Activated effector memory CD4-positive, alpha-beta T cell treated with Interleukin-2 at 50 U/mL for 16 hours (primary cell): ENCODE data around the gene PDSS2.

ENCODE experiments used
- DNase-seq: peaks from one replicate; pipeline ENCODE4 v3.0.0-alpha.2; 2020

Gene PDSS2

DNA sequence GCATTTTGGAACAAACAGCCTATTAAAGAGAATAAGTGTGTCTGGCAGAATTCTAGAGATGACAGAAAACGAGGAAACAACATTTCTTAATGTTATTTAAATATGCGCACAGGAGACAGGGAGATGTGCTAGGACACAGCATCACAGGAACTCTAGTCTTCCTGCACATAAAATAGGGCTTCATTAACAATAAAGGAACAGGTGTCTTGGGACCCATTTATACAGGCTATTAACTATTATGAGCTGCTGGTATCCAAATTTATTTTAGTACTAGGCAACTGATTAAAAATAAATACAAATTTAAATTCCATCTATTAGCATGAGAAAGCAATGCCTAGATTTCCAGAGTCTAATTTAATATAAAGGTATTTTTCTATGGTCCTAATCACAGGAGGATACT, 102.3 kb downstream of the PDSS2 start:
- no peak for DNase-seq

DNA sequence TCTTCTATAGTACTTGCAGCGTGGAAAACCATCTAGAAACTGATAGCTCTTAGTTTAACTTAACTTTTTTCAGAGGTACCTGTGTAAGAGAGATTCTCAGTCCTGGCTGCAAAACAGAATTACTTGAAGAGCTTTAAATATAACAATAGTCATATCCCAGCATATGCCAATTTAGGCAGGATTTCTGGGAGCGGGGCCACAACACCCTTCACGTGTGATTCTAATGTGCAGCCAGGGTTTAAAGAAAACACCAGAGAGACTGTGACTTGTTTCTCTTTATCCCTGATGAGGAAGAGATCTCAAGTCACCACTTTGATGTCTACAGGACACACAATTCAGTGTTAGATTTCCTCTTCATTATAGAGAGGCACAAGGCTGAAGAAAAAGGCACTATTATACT, 103.7 kb downstream of the PDSS2 start:
- DNase-seq: no peak

DNA sequence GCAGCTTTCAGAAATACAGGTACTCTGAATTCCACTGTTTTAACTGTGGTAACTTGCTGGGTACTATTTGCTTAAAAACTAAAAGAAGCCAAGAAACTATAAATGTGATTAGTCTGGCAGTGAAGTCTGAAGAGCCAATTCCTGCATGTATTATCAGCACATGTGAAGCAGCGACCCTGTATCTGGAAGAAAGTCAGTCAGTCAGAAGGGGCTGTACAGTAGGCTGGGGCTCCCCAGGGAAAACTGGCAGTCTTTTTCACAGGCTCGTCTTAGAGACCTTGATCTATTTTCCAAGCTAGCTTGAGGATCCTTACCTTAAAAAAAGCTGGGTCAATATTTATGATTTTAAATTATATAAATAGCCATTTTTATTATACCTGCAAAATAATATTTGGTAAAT, 104.9 kb downstream of the PDSS2 start:
- no peak for DNase-seq

DNA sequence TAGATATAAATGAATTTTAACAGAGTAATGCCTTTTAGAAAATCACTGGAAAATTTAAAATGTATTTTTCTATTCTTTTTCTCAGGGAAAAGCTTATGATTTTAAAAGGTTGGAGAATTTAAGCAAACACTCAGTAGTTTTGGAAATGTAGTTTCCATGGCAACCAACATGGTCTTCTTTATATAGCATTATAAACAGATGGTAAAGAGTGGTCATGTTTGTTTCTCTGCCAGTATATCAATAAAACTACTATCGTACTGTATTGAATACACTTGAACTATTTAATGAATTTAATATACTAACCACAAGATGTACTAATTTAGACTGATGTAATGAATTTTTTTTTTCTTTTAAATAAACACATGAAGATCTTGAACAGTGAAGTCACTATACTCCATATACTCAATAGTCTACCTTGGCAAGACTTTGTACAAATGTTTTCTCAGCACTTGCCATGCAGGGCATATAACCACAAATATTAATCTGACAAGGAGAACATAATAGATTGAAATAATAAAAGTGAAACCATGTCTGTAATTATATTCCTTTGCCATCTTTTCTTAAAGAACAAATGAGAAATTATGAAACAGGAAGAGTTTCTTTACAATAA, 105.5 kb downstream of the PDSS2 start:
- DNase-seq: no peak

DNA sequence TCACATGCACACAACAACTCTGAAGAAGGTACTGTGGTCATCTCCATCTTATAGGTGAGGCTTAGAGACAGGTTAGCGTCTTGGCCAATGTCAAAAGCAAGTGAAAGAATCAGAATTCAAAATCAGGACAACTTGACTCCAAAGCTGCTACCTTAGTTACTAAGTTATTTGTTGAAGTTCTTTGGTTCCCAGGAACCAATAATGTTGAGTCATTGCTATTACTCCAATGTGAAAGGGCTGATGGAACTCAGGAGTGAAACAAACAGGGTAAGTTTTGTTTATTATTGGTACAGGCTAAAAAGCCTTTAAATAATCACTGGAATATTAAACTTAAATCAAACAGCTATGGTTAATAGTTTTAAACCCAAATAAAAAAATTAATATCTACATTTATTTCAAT, 111.1 kb downstream of the PDSS2 start:
- DNase-seq: no peak

DNA sequence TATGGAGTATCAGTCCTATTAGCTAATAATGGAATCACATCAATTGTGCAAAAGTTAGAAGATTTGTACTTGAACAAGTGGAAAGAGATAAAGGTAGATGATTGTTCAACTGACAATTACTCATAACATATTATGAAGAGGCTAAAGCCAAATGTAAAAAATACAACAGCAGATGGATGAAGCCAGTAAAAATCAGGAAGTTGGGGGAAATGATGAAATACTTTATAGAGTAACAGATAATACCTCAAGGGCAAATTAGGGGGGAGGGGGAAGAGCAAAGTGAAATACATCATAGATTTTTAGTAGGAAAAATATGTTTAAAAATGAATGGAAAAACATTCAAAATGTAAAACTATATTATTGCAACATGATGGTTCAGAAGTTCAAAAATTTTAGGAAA, 114.0 kb downstream of the PDSS2 start:
- DNase-seq: no peak

DNA sequence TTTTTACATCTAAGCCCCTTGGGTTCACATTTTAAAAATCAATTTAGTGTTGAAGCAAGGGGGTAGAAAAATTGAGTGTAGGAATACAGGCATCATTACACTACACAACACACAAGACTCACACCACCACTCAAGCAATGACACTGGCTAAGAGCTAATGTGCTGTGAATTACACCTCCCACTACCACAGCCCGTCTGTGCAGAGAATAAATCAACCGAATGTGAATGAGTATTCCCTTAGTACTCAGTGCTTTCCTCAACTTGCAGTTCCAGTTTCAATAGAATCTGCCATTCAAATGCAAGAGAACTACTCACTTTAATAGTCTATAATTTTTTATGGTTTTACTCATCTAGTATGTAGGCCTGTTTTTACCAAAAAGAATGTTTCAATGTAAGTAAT, 114.4 kb downstream of the PDSS2 start:
- DNase-seq: no peak

DNA sequence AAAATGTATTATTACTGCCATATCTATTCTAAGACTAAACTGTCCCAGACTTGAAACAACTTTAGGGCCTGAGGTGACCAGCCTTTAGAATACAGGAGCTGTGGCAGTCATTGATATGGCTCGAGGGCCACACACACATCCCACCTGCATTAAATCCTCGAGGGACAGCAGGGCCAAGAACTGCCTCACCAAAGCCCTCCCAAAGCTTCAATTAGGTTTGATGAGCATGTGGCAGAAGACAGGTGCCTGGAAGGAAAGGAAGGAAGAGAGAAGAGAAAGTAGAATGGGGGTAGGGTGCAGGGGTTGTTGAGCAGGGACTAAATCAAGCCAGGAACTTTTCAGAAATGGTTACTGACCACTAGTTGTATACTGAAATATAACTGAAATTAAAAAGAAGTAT, 115.0 kb downstream of the PDSS2 start:
- no peak for DNase-seq

DNA sequence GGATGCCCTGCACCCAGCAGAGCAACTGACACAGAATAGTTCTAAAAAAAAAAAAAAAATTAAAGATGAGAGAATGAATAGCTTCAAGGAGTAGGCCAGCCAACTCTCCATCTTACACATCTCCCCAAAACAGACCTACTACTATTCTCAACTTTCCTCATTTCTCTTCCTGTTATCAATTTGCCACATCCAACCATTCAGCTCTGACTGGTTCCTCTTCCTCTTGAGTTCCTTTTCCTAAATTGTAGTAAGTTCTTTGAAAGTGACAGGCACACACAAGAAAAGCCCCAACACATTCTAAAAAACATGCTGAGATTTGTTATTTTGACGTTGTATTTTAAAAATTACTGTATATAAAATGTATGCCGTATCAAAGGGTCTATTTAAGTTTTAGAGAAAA, 117.2 kb downstream of the PDSS2 start:
- no peak for DNase-seq

DNA sequence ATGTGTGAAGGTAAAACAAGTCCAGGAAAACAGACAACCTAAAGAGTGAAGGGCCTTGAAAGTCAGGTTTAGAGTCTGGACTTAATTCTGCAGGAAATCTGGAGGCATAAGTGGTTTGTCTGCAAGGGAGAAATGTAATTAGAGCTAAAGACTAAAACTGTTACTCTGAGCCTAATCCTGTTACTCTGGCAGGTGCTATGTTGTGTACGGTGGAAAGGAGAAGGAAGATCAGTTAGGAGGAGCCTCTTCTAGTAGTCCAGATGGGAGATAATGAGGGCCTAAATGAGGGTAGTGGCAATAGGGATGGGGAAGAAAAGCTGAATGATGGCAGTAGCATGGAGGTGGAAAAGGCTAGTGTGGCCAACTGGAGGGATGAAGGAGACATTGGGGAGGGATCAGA, 118.5 kb downstream of the PDSS2 start:
- no peak for DNase-seq

DNA sequence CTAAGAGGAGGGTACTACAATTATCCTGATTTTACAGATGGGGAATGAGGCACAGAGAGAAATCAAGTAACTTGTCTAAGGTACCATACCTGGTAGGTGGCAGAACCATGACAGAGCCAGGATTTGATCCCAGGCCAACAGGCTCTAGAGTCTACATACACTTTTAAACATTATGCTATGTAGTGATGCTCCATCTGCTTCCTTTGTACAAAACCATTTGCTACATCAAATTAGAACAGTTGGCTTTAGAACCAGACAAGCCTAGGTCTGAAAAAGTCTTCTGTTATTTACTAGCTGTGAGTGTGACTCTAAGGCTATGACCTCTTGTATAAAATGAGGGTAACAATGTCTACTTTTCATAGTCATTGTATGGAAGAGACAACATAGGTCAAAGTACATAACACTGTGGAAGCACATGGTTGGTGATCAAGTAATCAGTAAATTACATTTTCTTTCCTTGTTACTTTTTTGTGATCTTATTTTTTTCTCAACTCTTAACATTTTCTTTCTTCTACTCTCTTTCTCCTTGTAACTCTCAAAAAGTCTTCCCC, 122.1 kb downstream of the PDSS2 start:
- no peak for DNase-seq

DNA sequence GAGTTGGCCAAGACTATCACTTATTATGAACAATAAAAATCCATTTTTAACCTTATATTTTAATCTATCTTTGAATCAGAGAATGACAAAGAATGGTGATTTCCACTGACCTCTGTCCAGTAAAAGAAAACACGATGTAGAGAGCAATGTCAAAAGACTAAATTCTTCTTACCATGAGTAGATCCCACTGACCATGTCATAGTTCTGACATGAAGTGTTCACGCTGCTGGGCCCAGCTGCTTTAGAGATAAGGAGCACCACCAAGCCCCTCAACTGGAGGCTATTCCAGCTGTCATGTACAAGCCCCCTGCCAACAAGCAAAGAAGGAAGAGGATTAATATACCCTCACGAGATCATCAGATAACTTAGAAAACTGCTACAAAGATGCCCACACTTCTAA, 125.3 kb downstream of the PDSS2 start:
- no peak for DNase-seq

DNA sequence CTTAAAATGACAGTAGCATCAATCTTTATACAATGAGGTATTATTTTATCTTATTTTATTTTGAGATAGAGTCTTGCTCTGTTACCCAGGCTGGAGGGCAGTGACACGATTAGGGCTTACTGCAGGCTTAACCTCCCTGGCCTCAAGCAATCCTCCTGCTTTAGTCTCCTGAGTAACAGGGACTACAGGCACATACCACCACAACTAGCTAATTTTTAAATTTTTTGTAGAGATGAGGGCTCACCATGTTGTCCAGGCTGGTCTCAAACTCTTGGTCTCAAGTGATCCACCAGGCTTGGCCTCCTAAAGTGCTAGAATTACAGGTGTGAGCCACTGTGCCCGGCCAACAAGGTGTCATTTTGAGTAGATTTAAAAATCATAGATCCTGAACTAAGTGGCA, 125.9 kb downstream of the PDSS2 start:
- DNase-seq: no peak

DNA sequence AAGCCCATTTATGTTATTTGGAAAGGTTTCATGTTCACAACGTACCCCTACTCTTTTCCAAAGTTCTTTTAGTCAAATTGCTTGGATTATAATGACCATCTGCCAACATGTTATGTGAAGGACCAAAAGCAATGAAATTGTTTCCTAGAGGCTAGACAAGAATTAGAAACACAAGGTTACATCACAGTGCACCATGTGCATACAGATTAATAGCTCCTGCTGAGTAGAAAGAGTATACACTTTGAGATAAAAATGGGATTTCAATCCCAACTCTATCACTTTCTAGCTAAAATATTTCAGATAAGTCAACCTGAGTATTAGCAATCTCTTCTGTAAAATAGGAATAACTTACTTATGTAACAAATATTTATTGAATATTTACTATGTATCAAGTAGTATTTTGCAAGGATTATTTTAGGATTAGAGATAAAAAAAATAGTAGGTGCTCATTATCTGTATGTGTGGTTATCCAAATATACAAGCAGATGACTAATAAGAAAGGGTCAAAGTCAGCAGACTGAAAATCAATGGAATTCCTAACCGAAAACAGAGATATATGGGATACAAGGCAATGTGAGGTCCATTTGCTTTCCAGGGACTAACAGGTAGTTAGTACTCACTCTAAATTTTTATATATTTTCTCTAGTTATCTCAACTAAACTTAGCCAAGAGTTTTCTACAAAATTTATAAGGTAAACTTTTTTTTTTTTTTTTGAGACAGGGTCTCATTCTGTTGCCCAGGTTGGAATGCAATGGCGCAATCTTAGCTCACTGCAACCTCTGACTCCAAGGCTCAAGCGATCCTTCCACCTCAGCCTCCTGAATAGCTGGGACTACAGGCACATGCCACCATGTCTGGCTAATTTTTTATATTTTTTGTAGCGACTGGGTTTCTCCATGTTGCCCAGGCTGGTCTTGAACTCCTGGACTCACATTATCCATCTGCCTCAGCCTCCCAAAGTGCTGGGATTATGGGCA, 127.7 kb downstream of the PDSS2 start:
- DNase-seq: no peak

DNA sequence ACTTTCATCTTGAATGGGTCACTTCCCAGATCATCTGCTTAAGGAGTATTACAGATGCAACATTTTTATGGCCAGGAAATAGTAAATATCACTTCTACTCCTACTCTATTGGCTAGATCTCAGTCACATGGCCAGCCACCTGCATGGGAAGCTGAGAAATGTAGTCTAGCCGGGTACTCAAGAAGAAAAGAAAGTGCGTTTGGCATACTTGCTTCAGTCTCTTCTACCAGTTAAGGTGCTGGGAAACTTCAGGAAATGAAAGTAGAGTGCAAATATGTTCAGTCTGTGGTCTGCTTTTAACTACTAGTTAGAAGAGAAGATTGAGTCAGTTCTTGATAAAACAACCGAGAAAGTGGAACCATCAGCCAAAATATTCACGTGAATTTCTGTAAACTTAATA, 129.2 kb downstream of the PDSS2 start:
- DNase-seq: no peak

DNA sequence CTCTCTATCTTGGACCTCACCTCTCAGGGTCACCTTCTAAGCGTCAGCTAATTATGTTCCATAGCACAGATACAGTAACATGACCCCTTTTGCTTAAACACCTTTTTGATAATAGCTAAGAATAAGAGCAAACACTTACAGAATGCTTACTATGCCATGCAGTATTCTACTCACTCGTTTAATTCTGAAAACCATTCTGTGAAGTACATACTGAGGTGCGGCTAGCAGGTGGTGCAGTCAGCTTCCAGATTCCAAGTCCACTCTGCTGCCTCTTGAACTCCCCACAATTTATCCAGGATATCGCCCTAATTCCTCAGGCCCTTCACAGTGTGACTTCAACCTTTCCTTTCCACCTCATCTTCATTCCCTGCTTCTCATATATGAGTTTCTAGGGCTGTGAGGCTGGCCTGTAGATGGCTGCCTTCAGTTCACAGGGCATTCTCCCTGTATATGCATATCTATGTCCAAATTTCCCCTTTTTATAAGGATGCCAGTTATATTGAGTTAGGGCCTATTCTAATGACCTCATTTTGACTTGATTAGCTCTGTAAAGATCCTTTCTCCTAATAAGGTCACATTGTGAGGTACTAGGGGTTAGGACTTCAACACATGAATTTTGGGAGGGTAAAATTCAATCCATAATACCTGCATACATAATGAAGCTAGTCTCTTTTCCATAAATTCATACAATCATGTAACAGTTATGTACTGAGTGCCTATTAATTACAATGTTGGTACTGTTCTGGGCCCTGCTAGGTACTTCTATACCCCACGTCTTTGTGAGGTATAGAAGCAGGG, 130.1 kb downstream of the PDSS2 start:
- DNase-seq: no peak

DNA sequence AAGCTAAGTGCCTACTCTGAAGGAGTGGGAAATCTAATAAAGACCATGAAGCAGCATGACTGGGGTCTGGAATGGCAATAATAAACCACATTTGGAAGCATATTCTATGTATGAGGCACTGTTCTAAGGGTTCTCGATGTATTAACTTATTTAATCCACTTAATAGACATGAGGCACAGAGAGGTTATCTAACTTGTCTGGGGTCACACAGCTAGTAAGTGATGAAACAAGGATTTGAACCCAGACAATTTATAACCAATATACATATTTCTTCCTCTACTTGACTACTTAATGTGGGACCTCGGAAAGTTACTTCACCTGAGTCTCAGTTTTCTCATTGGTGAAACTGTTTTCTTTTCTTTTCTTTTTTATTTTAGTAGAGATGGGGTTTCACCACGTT, 131.3 kb downstream of the PDSS2 start:
- DNase-seq: no peak

DNA sequence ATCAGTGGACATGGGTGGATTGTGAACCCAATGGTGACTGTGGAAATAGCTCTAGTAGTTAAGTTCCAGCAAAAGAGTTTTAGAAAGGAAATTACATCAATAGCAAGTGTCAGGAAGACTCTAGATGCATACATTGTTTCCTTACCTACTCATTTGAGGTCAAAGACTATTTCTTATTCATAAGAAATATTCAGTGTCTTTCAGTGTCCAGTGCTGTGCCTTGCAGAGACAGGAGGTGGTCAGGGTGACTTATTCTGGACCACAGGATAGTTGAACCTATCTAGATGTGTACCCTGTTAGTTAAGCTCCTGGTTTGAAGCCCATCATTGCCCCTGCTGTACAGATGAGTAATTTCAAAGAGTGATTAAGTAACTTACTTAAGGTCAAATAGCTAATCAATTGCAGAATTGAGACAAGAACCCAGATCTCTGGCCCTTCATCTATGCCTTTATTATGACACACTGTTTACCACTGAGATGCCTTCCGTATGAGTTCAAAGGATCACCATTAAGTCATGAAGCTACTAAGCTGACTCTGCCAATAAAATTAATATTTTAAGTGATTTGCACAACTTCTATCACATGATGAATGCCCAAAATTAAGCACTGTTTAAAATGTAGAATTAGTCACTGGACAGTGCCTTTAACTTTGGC, 136.1 kb downstream of the PDSS2 start:
- DNase-seq: no peak

DNA sequence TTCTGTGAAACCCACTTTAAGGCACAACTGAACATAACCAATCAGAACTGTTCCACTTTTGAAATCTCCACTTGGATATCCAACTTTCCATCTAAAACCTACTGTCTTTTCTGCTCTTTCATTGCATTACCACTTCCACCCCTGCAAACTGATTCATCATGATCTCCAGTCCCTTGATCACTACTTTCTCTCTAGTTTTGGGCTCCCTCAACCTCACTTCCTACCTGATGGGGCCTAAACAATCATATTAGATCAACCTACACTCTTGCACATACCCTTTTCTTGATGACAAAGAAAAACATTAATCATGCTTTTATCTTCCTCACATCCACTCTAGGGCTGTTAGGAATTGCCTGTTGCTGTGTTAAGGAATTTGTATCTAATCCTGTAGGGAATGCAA, 137.6 kb downstream of the PDSS2 start:
- no peak for DNase-seq

DNA sequence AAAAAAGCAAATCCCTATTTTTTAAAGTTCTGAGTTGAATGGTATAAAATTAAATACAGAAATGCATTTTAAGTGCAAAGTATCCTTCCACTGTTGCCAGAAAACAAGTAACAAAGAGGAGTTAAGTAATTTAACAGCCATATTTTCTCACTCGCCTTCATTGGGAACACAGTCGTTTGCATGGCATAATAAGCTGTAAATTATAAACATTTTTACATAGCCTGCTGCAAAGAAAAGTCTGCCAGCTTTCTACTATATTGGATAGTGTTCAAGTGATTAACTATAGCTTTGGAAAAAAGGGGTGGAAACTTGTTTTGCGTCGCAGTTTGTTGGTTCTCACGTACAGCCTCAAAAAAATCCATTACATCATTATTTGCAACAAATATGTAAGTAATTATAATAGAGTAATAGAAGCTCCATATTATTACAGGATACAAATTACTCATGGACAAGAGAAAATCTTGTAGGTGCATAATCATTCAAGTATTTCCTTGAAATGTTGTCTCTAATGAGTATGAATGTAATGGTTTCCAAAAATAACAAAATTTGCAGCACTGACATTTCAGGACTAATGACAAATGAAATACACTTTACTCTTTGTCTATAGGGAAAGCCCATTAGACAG, 139.3 kb downstream of the PDSS2 start:
- no peak for DNase-seq

DNA sequence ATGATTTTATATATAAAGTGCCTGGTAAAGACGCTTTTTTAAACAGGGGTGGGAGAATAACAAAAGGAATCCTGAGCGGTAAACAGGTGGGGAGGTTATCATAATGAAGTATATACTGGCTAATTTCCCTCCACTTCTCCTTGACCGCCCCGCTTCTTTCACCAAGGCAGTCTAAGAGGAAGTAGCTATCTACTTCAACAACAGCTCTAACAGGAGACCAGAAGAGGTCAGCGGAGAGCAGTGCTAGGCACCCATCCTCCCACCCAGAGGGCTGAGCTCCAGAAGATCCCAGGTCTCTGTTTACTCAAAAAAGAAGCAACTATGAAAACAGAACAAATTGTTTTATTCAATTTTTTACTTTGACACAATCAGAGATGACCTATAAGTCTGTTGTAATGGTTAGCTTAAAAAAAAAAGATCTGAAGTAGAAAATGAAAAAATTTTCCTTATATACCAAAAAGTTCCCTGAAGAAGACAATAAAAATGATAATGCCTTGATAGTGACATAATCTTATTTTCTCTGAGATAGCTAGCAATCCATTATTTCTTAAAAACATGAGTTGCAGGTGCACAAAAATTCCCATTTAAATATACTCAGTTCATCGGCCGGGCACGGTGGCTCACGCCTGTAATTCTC, 141.1 kb downstream of the PDSS2 start:
- DNase-seq: no peak

DNA sequence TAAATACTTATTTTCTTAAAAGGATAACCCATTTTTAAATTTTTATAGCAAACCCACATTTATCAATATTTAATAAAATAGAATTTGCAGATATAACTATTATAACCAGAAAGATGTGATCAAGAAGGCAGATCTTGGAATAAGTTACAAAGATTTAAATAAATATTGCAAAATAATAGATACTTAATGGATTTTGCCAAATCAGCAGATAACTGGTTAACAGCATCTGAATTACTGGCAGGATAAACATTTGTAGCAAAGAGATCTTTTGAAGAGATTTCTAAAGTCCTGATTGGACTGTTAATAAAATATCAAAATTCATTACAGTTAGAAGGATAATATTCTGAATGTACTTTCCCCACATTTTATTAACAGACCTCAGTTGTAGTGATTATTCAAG, 144.2 kb downstream of the PDSS2 start:
- DNase-seq: no peak
